ENCODE measurements around the gene PHETA1. TPM values are rescaled to one million over a fixed set of nuclear protein-coding genes. Genes with fewer than 3 reads are reported as not detected.
A peak's percentile ranks its signal among the peaks of the same experiment; 100 is the strongest.

Gene PHETA1
- polyA plus RNA-seq, 3 donors = 3.4 to 15.3 (median 4.9) TPM

DNA sequence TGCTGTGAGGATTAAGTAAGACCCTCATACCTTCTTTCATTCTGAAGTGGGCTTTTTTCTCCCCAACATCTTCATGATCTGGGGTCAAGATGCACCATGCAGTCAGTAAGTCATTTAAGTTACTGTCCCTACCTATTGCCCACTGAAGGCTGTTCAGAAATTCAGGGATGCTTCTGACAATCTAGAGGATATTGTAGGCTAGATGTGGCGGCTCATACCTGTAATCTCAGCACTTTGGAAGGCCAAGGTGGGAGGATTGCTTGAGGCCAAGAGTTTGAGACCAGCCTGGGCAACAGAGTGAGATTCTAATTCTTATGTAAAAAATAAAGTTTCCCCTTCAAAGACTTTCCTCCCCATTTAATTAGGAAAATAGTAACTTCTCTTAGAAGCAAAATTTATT is 28.7 kb downstream of the PHETA1 start:
- H3K4me2 ChIP-seq (replicated peaks; ENCODE audit: extremely low read depth, low read length, poor library complexity, severe bottlenecking) = no peak overlapping the region
- Mint-ChIP-seq H3K27me3 (ENCODE audit: low read depth in 3 of 3) (peaks cover 0 to 3% (median 1%) of the 10 kb centered on the region in 3 donors), H3K9me3 (peaks cover 4 to 10% (median 9%) of the 10 kb centered on the region in 7 donors), H3K27ac (peak overlapping the region in 1 of 7 donors; percentile 5), H3K36me3 (peaks cover 0 to 2% of the 10 kb centered on the region in 2 donors), H3K4me3 (peak overlapping the region in 1 of 2 donors; percentile 31), H3K4me1 (peaks cover 8% of the 10 kb centered on the region)
- peaks cover 9% of the 10 kb centered on the region in 2 donors for H3K9me3 ChIP-seq (replicated peaks in 1 of 2; ENCODE audit: control insufficient read depth in 1 of 2, insufficient read depth in 1 of 2, low read length in 2 of 2)
- no peak overlapping the region for H2AFZ ChIP-seq (ENCODE audit: insufficient read depth, low read depth, low read length, poor library complexity, severe bottlenecking)
- H3K4me1 ChIP-seq (ENCODE audit: control insufficient read depth in 1 of 2, insufficient read depth in 2 of 2, low read length in 2 of 2) = peaks cover 4 to 7% of the 10 kb centered on the region in 2 donors
- intact Hi-C loops (cut with micrococcal nuclease) = no loop called here
- DNase-seq = no peak
- H3K36me3 ChIP-seq (replicated peaks in 1 of 2; ENCODE audit: control insufficient read depth in 1 of 2, insufficient read depth in 2 of 2, low read length in 2 of 2) = no peaks in the 10 kb centered on the region
- H3K27me3 ChIP-seq (ENCODE audit: control insufficient read depth in 2 of 2, insufficient read depth in 2 of 2, low read length in 2 of 2) = no peaks in the 10 kb centered on the region
- no peak overlapping the region for H3K27ac ChIP-seq (ENCODE audit: low read depth in 1 of 2, low read length in 2 of 2)
- H4K20me1 ChIP-seq (ENCODE audit: insufficient read depth, low read length) = no peaks in the 10 kb centered on the region
- no peak overlapping the region for H3K9ac ChIP-seq (ENCODE audit: insufficient read depth, low read length, poor library complexity, severe bottlenecking)
- TF ChIP-seq, protein P1, sequence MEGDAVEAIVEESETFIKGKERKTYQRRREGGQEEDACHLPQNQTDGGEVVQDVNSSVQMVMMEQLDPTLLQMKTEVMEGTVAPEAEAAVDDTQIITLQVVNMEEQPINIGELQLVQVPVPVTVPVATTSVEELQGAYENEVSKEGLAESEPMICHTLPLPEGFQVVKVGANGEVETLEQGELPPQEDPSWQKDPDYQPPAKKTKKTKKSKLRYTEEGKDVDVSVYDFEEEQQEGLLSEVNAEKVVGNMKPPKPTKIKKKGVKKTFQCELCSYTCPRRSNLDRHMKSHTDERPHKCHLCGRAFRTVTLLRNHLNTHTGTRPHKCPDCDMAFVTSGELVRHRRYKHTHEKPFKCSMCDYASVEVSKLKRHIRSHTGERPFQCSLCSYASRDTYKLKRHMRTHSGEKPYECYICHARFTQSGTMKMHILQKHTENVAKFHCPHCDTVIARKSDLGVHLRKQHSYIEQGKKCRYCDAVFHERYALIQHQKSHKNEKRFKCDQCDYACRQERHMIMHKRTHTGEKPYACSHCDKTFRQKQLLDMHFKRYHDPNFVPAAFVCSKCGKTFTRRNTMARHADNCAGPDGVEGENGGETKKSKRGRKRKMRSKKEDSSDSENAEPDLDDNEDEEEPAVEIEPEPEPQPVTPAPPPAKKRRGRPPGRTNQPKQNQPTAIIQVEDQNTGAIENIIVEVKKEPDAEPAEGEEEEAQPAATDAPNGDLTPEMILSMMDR (IDR thresholded peaks at IDR 0.05) = no peak
- WGBS (ENCODE audit: insufficient coverage) = 100% methylated on average over 1 of the region's 1 CpG
- H3K79me2 ChIP-seq (ENCODE audit: insufficient read depth, low read length) = no peaks in the 10 kb centered on the region
- H3K4me3 ChIP-seq (replicated peaks in 1 of 3; ENCODE audit: low read depth in 2 of 3, low read length in 3 of 3) = no peak overlapping the region

DNA sequence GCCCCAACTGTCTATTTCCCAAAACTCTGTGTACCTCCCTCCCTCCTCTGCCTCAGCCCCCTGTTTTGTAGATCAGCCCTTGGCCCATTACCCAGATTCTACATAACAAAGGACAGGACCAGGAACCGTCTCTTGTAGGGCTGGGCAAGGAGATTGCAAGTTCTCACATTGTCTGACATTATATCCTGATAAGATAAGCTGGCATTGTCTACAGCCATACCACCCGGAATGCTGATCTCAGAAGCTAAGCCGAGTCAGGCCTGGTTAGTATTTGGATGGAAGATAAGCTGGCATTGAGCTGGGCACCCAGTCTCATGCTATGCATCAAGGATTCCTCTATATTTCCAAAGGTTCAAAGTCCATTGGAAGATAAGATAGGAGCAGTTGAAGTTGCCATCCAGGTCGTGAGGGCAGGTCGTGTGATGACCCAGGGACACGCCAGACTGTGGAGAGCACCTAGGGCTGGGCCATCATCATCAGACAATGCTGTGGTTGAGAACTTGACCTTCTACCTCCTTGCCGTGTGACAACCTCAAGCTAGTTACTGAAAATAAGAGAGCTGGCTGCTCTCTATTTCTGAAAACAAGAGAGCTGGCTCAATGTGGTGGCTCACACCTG is 29.5 kb downstream of the PHETA1 start:
- Histone ChIP-seq H3K4me3 (replicated peaks in 1 of 3; ENCODE audit: low read depth in 2 of 3, low read length in 3 of 3) (no peak overlapping the region), H3K4me2 (replicated peaks; ENCODE audit: extremely low read depth, low read length, poor library complexity, severe bottlenecking) (no peak overlapping the region), H3K9ac (ENCODE audit: insufficient read depth, low read length, poor library complexity, severe bottlenecking) (no peak overlapping the region), H3K36me3 (replicated peaks in 1 of 2; ENCODE audit: control insufficient read depth in 1 of 2, insufficient read depth in 2 of 2, low read length in 2 of 2) (no peaks in the 10 kb centered on the region), H2AFZ (ENCODE audit: insufficient read depth, low read depth, low read length, poor library complexity, severe bottlenecking) (no peak overlapping the region), H3K4me1 (ENCODE audit: control insufficient read depth in 1 of 2, insufficient read depth in 2 of 2, low read length in 2 of 2) (peaks cover 4 to 7% of the 10 kb centered on the region in 2 donors), H3K27me3 (ENCODE audit: control insufficient read depth in 2 of 2, insufficient read depth in 2 of 2, low read length in 2 of 2) (no peaks in the 10 kb centered on the region), H3K27ac (ENCODE audit: low read depth in 1 of 2, low read length in 2 of 2) (no peak overlapping the region), H3K9me3 (replicated peaks in 1 of 2; ENCODE audit: control insufficient read depth in 1 of 2, insufficient read depth in 1 of 2, low read length in 2 of 2) (peaks cover 9% of the 10 kb centered on the region in 2 donors), H3K79me2 (ENCODE audit: insufficient read depth, low read length) (no peaks in the 10 kb centered on the region), H4K20me1 (ENCODE audit: insufficient read depth, low read length) (no peaks in the 10 kb centered on the region)
- no peak overlapping the region for H3K27ac Mint-ChIP-seq
- peaks cover 0 to 3% (median 3%) of the 10 kb centered on the region in 3 donors for H3K27me3 Mint-ChIP-seq (ENCODE audit: low read depth in 3 of 3)
- H3K4me3 Mint-ChIP-seq = no peak overlapping the region
- WGBS (ENCODE audit: insufficient coverage) = 94% methylated on average over 5 of the region's 7 CpGs
- no peak for DNase-seq
- H3K9me3 Mint-ChIP-seq = peaks cover 4 to 10% (median 9%) of the 10 kb centered on the region in 7 donors
- intact Hi-C loops (cut with micrococcal nuclease) = no loop called here
- peaks cover 8% of the 10 kb centered on the region for H3K4me1 Mint-ChIP-seq
- TF ChIP-seq, protein P1 (IDR thresholded peaks at IDR 0.05) = no peak
- peaks cover 0 to 2% of the 10 kb centered on the region in 2 donors for H3K36me3 Mint-ChIP-seq
